ENCODE data around the gene NDE1. TPM values are rescaled to one million over a fixed set of nuclear protein-coding genes. Genes with fewer than 3 reads are reported as not detected.

The NDE1 gene
- total RNA-seq, 2 donors from 2014 or later, result 60.5 to 69.2 TPM

GRCh38 chr16:15620611-15621195 is 29.3 kb upstream of the NDE1 start:
- peaks cover 71% of the 10 kb centered on the region for H3K36me3 Mint-ChIP-seq (ENCODE audit: low read depth)
- H3K27ac Mint-ChIP-seq, result no peak overlapping the region
- no peak for DNase-seq
- no peaks in the 10 kb centered on the region for H3K9me3 Mint-ChIP-seq
- 94 to 95% methylated on average over 3 to 4 of the region's 6 CpGs for WGBS, 2 experiments (ENCODE audit: insufficient coverage in 1 of 2, insufficient read length in 1 of 2)
- H3K27ac ChIP-seq (ENCODE audit: low read depth, low read length), result no peak overlapping the region
- no peaks in the 10 kb centered on the region for H3K9me3 ChIP-seq (ENCODE audit: control insufficient read depth, low read length)
- H3K27me3 ChIP-seq (ENCODE audit: control insufficient read depth, insufficient read depth, low read length, poor library complexity, severe bottlenecking), result no peaks in the 10 kb centered on the region
- H3K9ac ChIP-seq (ENCODE audit: extremely low read depth, low read length, poor library complexity, severe bottlenecking), result no peak overlapping the region
- no peak overlapping the region for H3K4me3 ChIP-seq (ENCODE audit: low read length)
- H3K27me3 Mint-ChIP-seq (ENCODE audit: insufficient read depth), result no peaks in the 10 kb centered on the region
- no peak for TF ChIP-seq CTCF (conservative IDR thresholded peaks at IDR 0.05)
- H3K4me3 Mint-ChIP-seq, result no peak overlapping the region
- H3K36me3 ChIP-seq (ENCODE audit: control insufficient read depth, insufficient read depth, low read length), result peaks cover 81% of the 10 kb centered on the region
- no peaks in the 10 kb centered on the region for H3K4me1 Mint-ChIP-seq
- no peaks in the 10 kb centered on the region for H3K4me1 ChIP-seq (ENCODE audit: control insufficient read depth, insufficient read depth, low read length)

- TF ChIP-seq CTCF (conservative IDR thresholded peaks at IDR 0.05), result no peak
- Histone ChIP-seq H3K27ac (ENCODE audit: low read depth, low read length) (no peak overlapping the region), H3K4me3 (ENCODE audit: low read length) (no peak overlapping the region), H3K27me3 (ENCODE audit: control insufficient read depth, insufficient read depth, low read length, poor library complexity, severe bottlenecking) (no peaks in the 10 kb centered on the region), H3K9ac (ENCODE audit: extremely low read depth, low read length, poor library complexity, severe bottlenecking) (no peak overlapping the region), H3K9me3 (ENCODE audit: control insufficient read depth, low read length) (no peaks in the 10 kb centered on the region), H3K4me1 (ENCODE audit: control insufficient read depth, insufficient read depth, low read length) (no peaks in the 10 kb centered on the region), H3K36me3 (ENCODE audit: control insufficient read depth, insufficient read depth, low read length) (peaks cover 80% of the 10 kb centered on the region)
- H3K27ac Mint-ChIP-seq, result no peak overlapping the region
- DNase-seq, result no peak
- H3K4me1 Mint-ChIP-seq, result no peaks in the 10 kb centered on the region
- no peak overlapping the region for H3K4me3 Mint-ChIP-seq
- peaks cover 66% of the 10 kb centered on the region for H3K36me3 Mint-ChIP-seq (ENCODE audit: low read depth)
- no peaks in the 10 kb centered on the region for H3K9me3 Mint-ChIP-seq
- WGBS, 2 experiments (ENCODE audit: insufficient coverage in 1 of 2, insufficient read length in 1 of 2), result 94 to 100% methylated on average over 1 to 4 of the region's 4 CpGs
- H3K27me3 Mint-ChIP-seq (ENCODE audit: insufficient read depth), result no peaks in the 10 kb centered on the region
These were observed 28.6 kb upstream of the NDE1 start for GRCh38 chr16:15621456-15621855.

- H3K27ac Mint-ChIP-seq, result no peak overlapping the region
- H3K9ac ChIP-seq (ENCODE audit: extremely low read depth, low read length, poor library complexity, severe bottlenecking), result no peak overlapping the region
- H3K9me3 ChIP-seq (ENCODE audit: control insufficient read depth, low read length), result no peaks in the 10 kb centered on the region
- H3K36me3 Mint-ChIP-seq (ENCODE audit: low read depth), result peaks cover 62% of the 10 kb centered on the region
- no peaks in the 10 kb centered on the region for H3K4me1 ChIP-seq (ENCODE audit: control insufficient read depth, insufficient read depth, low read length)
- 89 to 100% methylated on average over 6 to 8 of the region's 8 CpGs for WGBS, 2 experiments (ENCODE audit: insufficient coverage in 1 of 2, insufficient read length in 1 of 2)
- no peak for TF ChIP-seq CTCF (conservative IDR thresholded peaks at IDR 0.05)
- H3K27me3 Mint-ChIP-seq (ENCODE audit: insufficient read depth), result no peaks in the 10 kb centered on the region
- no peaks in the 10 kb centered on the region for H3K4me1 Mint-ChIP-seq
- no peaks in the 10 kb centered on the region for H3K9me3 Mint-ChIP-seq
- peaks cover 76% of the 10 kb centered on the region for H3K36me3 ChIP-seq (ENCODE audit: control insufficient read depth, insufficient read depth, low read length)
- no peak for DNase-seq
- H3K4me3 ChIP-seq (ENCODE audit: low read length), result no peak overlapping the region
- H3K27me3 ChIP-seq (ENCODE audit: control insufficient read depth, insufficient read depth, low read length, poor library complexity, severe bottlenecking), result no peaks in the 10 kb centered on the region
- H3K4me3 Mint-ChIP-seq, result no peak overlapping the region
- no peak overlapping the region for H3K27ac ChIP-seq (ENCODE audit: low read depth, low read length)
These were observed 28.2 kb upstream of the NDE1 start for GRCh38 chr16:15621889-15622288.
